Epithelial cell of esophagus (primary cell): ENCODE results near the gene PRDM11.

ENCODE experiments used
- DNase-seq: peaks from one replicate; pipeline ENCODE4 v3.0.0; 2010; ENCODE audit warnings: low read depth
- H3K4me3 ChIP-seq: 2 replicates; pipeline ENCODE4 v1.5.1; 2011; ENCODE audit warnings: mild to moderate bottlenecking, low read length, control low read depth
- CTCF ChIP-seq: IDR thresholded peaks from 2 replicates; pipeline ENCODE4 v1.5.1; 2011; ENCODE audit warnings: low read depth, mild to moderate bottlenecking, low read length, control low read depth, inconsistent platforms; ENCODE audit not compliant: insufficient read depth; ENCODE audit errors: missing control alignments

Gene PRDM11

DNA sequence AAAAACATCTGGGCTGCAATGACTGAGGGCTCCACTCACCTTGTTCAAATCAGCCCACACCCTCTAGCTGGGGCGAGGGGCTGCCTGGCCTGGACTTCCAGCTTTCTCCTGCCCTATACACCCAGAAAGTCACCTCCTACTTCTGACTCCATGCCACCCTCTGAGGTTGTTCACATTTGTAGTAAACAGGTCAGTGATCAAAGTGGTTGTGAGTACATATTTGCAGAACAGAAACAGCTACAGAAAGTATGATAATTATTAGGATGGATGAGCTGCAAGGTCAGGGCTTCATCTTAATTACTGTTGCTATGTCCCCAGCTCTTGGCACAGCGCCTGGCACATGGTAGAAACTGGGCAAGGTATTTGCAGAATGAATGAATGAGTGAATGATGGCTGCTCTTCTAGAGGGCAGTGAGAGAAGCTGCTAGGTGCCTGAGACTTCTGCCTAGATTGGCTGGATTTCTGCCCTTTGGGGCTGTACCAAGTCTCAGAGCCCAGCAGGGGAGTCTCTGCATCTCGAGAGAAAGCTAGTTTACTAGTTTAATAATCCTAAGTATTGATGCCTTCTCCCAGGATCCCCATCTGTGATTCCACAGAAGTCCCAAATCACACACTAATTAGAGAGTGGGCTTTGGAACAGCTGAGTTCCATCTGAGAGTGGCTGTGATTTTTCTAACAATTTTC is 103.7 kb downstream of the PRDM11 start:
- no peak for TF ChIP-seq CTCF
- DNase-seq, result no peak
- H3K4me3 ChIP-seq, result no peak overlapping the region

GRCh38 chr11:45252134-45252856 is 105.9 kb downstream of the PRDM11 start:
- peak; percentile 57 for TF ChIP-seq CTCF
- DNase-seq, result peak; percentile 30
- no peak overlapping the region for H3K4me3 ChIP-seq

DNA sequence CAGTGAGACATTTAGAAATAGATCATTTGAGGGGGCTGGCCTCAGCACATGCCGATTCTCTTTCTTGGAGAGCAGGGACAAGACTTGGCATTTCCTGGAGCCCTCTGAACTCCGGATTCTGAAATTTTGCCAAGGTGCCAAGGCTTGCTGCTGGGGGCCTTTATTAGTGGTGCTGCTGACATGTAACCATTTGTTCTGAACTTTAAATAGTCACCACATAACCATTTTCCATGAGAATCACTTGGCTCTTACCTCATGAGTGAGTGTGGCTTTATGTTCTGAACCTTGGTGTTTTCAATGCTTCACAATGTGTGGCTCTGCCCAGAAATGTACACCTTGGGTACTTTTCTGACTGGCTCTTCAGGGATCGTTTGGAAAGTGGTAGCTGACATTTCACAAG is 106.4 kb downstream of the PRDM11 start:
- H3K4me3 ChIP-seq, result no peak overlapping the region
- no peak for DNase-seq
- no peak for TF ChIP-seq CTCF

DNA sequence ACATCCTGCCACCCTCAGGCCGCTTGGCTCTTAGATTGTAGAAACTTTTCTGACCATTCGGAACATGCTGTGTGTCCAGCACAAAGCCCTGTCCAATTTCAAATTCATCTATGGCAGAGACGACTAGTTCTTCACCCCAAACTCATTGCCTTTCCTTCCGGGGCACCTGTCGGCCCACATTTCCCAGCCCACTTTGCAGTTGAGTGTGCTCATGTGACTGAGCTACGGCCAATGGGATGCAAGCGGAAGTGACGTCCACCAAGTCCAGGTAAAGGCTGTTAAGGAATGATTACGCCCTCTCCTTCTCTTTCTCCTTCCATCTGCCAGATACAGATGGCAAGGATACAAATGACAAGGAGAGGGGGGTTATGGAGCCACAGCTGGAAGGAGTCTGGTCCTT is 107.2 kb downstream of the PRDM11 start:
- H3K4me3 ChIP-seq, result no peak overlapping the region
- no peak for TF ChIP-seq CTCF
- DNase-seq, result no peak

GRCh38 chr11:45254070-45254469 is 107.6 kb downstream of the PRDM11 start:
- DNase-seq, result no peak
- no peak for TF ChIP-seq CTCF
- no peak overlapping the region for H3K4me3 ChIP-seq

- DNase-seq, result no peak
- no peak for TF ChIP-seq CTCF
- no peak overlapping the region for H3K4me3 ChIP-seq
Measured at GRCh38 chr11:45258982-45259530, 112.6 kb downstream of the PRDM11 start.

- TF ChIP-seq CTCF, result no peak
- DNase-seq, result peak; percentile 22
- no peak overlapping the region for H3K4me3 ChIP-seq
Measured at GRCh38 chr11:45259592-45259991, 113.2 kb downstream of the PRDM11 start.
